ENCODE measurements around the gene ALDH5A1.

Gene ALDH5A1

GRCh38 chr6:24545183-24545582 lies 50.4 kb downstream of the ALDH5A1 start:
- Histone ChIP-seq H3K79me1 (ENCODE audit: low read length) (no peaks in the 10 kb centered on the region), H3K4ac (ENCODE audit: low read depth, low read length) (no peak overlapping the region), H3K4me2 (ENCODE audit: low read length) (no peak overlapping the region), H2BK15ac (replicated peaks; ENCODE audit: low read depth) (no peak overlapping the region), H3K23ac (ENCODE audit: low read length) (no peak overlapping the region), H3K4me3 (ENCODE audit: low read length) (no peak overlapping the region), H2AK5ac (ENCODE audit: low read length) (no peak overlapping the region), H3K36me3 (ENCODE audit: control insufficient read depth, insufficient read depth, low read length) (no peaks in the 10 kb centered on the region), H3K56ac (ENCODE audit: low read length) (no peak overlapping the region), H3K9ac (ENCODE audit: low read length) (no peak overlapping the region), H2BK120ac (ENCODE audit: low read depth, low read length) (no peak overlapping the region), H2BK5ac (ENCODE audit: low read length) (no peak overlapping the region), H3K4me1 (ENCODE audit: control insufficient read depth, low read depth, low read length) (no peaks in the 10 kb centered on the region), H3K27ac (ENCODE audit: low read depth, low read length) (no peak overlapping the region), H3K27me3 (ENCODE audit: insufficient read depth, low read length, poor library complexity) (no peaks in the 10 kb centered on the region), H3K79me2 (ENCODE audit: control insufficient read depth, insufficient read depth, low read length) (no peaks in the 10 kb centered on the region), H4K8ac (ENCODE audit: low read depth, low read length) (no peak overlapping the region), H3K18ac (ENCODE audit: low read length) (no peak overlapping the region), H4K5ac (ENCODE audit: low read length) (no peak overlapping the region)
- DNase-seq = no peak
- no CpG with 5 or more reads among the region's 3 CpGs for WGBS (ENCODE audit: extremely low coverage, insufficient coverage, low lambda C conversion rate)

DNA sequence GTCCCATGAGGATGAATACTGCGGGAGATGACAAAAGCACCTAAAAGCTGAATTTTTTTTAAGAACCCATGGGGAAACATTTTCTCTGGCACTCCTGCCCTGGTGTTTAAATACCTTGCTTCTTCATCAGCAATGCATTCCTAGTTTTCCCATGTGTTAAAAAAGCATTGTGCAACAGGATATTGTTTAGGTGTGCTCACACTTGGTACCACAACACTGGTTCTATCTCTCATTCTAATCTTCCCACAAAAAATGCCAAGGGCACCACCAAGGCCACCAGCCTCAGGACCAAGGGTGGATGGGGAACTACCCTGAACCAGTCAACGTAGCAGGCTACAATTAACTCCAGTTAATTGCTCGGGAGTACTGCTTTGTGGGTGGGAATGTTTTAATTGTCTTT lies 50.9 kb downstream of the ALDH5A1 start:
- no peak overlapping the region for H3K4me2 ChIP-seq (ENCODE audit: low read length)
- no peak overlapping the region for H3K18ac ChIP-seq (ENCODE audit: low read length)
- no peak overlapping the region for H3K9ac ChIP-seq (ENCODE audit: low read length)
- H3K36me3 ChIP-seq (ENCODE audit: control insufficient read depth, insufficient read depth, low read length) = no peaks in the 10 kb centered on the region
- H3K79me2 ChIP-seq (ENCODE audit: control insufficient read depth, insufficient read depth, low read length) = no peaks in the 10 kb centered on the region
- no peaks in the 10 kb centered on the region for H3K79me1 ChIP-seq (ENCODE audit: low read length)
- H3K4me3 ChIP-seq (ENCODE audit: low read length) = no peak overlapping the region
- no peak overlapping the region for H3K23ac ChIP-seq (ENCODE audit: low read length)
- no peaks in the 10 kb centered on the region for H3K4me1 ChIP-seq (ENCODE audit: control insufficient read depth, low read depth, low read length)
- H3K27ac ChIP-seq (ENCODE audit: low read depth, low read length) = no peak overlapping the region
- H3K27me3 ChIP-seq (ENCODE audit: insufficient read depth, low read length, poor library complexity) = no peaks in the 10 kb centered on the region
- H2BK5ac ChIP-seq (ENCODE audit: low read length) = no peak overlapping the region
- no peak overlapping the region for H2BK15ac ChIP-seq (replicated peaks; ENCODE audit: low read depth)
- H4K8ac ChIP-seq (ENCODE audit: low read depth, low read length) = no peak overlapping the region
- no peak overlapping the region for H3K56ac ChIP-seq (ENCODE audit: low read length)
- H4K5ac ChIP-seq (ENCODE audit: low read length) = no peak overlapping the region
- no CpG with 5 or more reads among the region's 3 CpGs for WGBS (ENCODE audit: extremely low coverage, insufficient coverage, low lambda C conversion rate)
- H2BK120ac ChIP-seq (ENCODE audit: low read depth, low read length) = no peak overlapping the region
- DNase-seq = no peak
- H3K4ac ChIP-seq (ENCODE audit: low read depth, low read length) = no peak overlapping the region
- no peak overlapping the region for H2AK5ac ChIP-seq (ENCODE audit: low read length)

- H3K4me2 ChIP-seq (ENCODE audit: low read length) = no peak overlapping the region
- WGBS (ENCODE audit: extremely low coverage, insufficient coverage, low lambda C conversion rate) = no CpG with 5 or more reads among the region's 7 CpGs
Observed at GRCh38 chr6:24546439-24546838, 51.7 kb downstream of the ALDH5A1 start.

GRCh38 chr6:24547243-24547642 lies 52.5 kb downstream of the ALDH5A1 start:
- no peak overlapping the region for H2AK5ac ChIP-seq (ENCODE audit: low read length)
- H3K9ac ChIP-seq (ENCODE audit: low read length) = no peak overlapping the region
- H3K56ac ChIP-seq (ENCODE audit: low read length) = no peak overlapping the region
- H3K18ac ChIP-seq (ENCODE audit: low read length) = no peak overlapping the region
- H3K36me3 ChIP-seq (ENCODE audit: control insufficient read depth, insufficient read depth, low read length) = no peaks in the 10 kb centered on the region
- no peak overlapping the region for H2BK5ac ChIP-seq (ENCODE audit: low read length)
- peak; percentile 63 for DNase-seq
- no peaks in the 10 kb centered on the region for H3K79me1 ChIP-seq (ENCODE audit: low read length)
- H3K79me2 ChIP-seq (ENCODE audit: control insufficient read depth, insufficient read depth, low read length) = no peaks in the 10 kb centered on the region
- no CpG with 5 or more reads among the region's 12 CpGs for WGBS (ENCODE audit: extremely low coverage, insufficient coverage, low lambda C conversion rate)
- no peak overlapping the region for H4K5ac ChIP-seq (ENCODE audit: low read length)
- no peak overlapping the region for H3K27ac ChIP-seq (ENCODE audit: low read depth, low read length)
- no peak overlapping the region for H3K4ac ChIP-seq (ENCODE audit: low read depth, low read length)
- no peaks in the 10 kb centered on the region for H3K27me3 ChIP-seq (ENCODE audit: insufficient read depth, low read length, poor library complexity)
- H3K4me1 ChIP-seq (ENCODE audit: control insufficient read depth, low read depth, low read length) = no peaks in the 10 kb centered on the region
- no peak overlapping the region for H3K23ac ChIP-seq (ENCODE audit: low read length)
- H3K4me3 ChIP-seq (ENCODE audit: low read length) = no peak overlapping the region
- no peak overlapping the region for H2BK120ac ChIP-seq (ENCODE audit: low read depth, low read length)
- no peak overlapping the region for H3K4me2 ChIP-seq (ENCODE audit: low read length)
- H2BK15ac ChIP-seq (replicated peaks; ENCODE audit: low read depth) = no peak overlapping the region
- no peak overlapping the region for H4K8ac ChIP-seq (ENCODE audit: low read depth, low read length)

More at GRCh38 chr6:24546439-24546838, 51.7 kb downstream of the ALDH5A1 start:
- H3K27me3 ChIP-seq (ENCODE audit: insufficient read depth, low read length, poor library complexity) = no peaks in the 10 kb centered on the region
- no peak overlapping the region for H2BK5ac ChIP-seq (ENCODE audit: low read length)
- H4K5ac ChIP-seq (ENCODE audit: low read length) = no peak overlapping the region
- no peak overlapping the region for H3K18ac ChIP-seq (ENCODE audit: low read length)
- no peak overlapping the region for H3K4me3 ChIP-seq (ENCODE audit: low read length)
- no peaks in the 10 kb centered on the region for H3K79me2 ChIP-seq (ENCODE audit: control insufficient read depth, insufficient read depth, low read length)
- no peaks in the 10 kb centered on the region for H3K79me1 ChIP-seq (ENCODE audit: low read length)
- H3K4me1 ChIP-seq (ENCODE audit: control insufficient read depth, low read depth, low read length) = no peaks in the 10 kb centered on the region
- H3K9ac ChIP-seq (ENCODE audit: low read length) = no peak overlapping the region
- H3K23ac ChIP-seq (ENCODE audit: low read length) = no peak overlapping the region
- H3K36me3 ChIP-seq (ENCODE audit: control insufficient read depth, insufficient read depth, low read length) = no peaks in the 10 kb centered on the region
- H3K4ac ChIP-seq (ENCODE audit: low read depth, low read length) = no peak overlapping the region
- no peak overlapping the region for H2BK120ac ChIP-seq (ENCODE audit: low read depth, low read length)
- no peak overlapping the region for H3K56ac ChIP-seq (ENCODE audit: low read length)
- no peak overlapping the region for H2AK5ac ChIP-seq (ENCODE audit: low read length)
- H4K8ac ChIP-seq (ENCODE audit: low read depth, low read length) = no peak overlapping the region
- DNase-seq = no peak
- no peak overlapping the region for H3K27ac ChIP-seq (ENCODE audit: low read depth, low read length)
- H2BK15ac ChIP-seq (replicated peaks; ENCODE audit: low read depth) = no peak overlapping the region

DNA sequence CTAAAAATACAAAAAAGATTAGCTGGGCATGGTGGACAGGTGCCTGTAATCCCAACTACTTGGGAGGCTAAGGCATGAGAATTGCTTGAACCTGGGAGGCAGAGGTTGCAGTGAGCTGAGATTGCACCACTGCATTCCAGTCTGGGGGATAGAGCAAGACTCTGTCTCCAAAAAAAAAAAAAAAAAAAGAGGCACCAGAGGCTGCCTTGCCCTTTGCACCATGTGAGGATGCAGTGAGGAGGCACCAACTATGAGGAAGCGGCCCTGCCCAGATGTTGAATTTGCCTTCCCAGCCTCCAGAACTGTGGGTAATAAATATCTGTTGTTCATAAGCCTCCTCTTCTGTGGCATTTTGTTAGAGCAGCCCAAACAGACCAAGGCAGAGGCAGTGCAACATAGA lies 54.4 kb downstream of the ALDH5A1 start:
- no CpG with 5 or more reads among the region's 1 CpG for WGBS (ENCODE audit: extremely low coverage, insufficient coverage, low lambda C conversion rate)
- Histone ChIP-seq H3K4ac (ENCODE audit: low read depth, low read length) (no peak overlapping the region), H2BK5ac (ENCODE audit: low read length) (no peak overlapping the region), H3K79me1 (ENCODE audit: low read length) (no peaks in the 10 kb centered on the region), H3K27ac (ENCODE audit: low read depth, low read length) (no peak overlapping the region), H3K23ac (ENCODE audit: low read length) (no peak overlapping the region), H3K18ac (ENCODE audit: low read length) (no peak overlapping the region), H4K5ac (ENCODE audit: low read length) (no peak overlapping the region), H3K79me2 (ENCODE audit: control insufficient read depth, insufficient read depth, low read length) (no peaks in the 10 kb centered on the region), H3K36me3 (ENCODE audit: control insufficient read depth, insufficient read depth, low read length) (no peaks in the 10 kb centered on the region), H2BK15ac (replicated peaks; ENCODE audit: low read depth) (no peak overlapping the region), H3K27me3 (ENCODE audit: insufficient read depth, low read length, poor library complexity) (no peaks in the 10 kb centered on the region), H3K4me1 (ENCODE audit: control insufficient read depth, low read depth, low read length) (no peaks in the 10 kb centered on the region), H3K4me2 (ENCODE audit: low read length) (no peak overlapping the region), H3K9ac (ENCODE audit: low read length) (no peak overlapping the region), H2AK5ac (ENCODE audit: low read length) (no peak overlapping the region), H4K8ac (ENCODE audit: low read depth, low read length) (no peak overlapping the region), H3K4me3 (ENCODE audit: low read length) (no peak overlapping the region), H3K56ac (ENCODE audit: low read length) (no peak overlapping the region), H2BK120ac (ENCODE audit: low read depth, low read length) (no peak overlapping the region)
- DNase-seq = no peak

DNA sequence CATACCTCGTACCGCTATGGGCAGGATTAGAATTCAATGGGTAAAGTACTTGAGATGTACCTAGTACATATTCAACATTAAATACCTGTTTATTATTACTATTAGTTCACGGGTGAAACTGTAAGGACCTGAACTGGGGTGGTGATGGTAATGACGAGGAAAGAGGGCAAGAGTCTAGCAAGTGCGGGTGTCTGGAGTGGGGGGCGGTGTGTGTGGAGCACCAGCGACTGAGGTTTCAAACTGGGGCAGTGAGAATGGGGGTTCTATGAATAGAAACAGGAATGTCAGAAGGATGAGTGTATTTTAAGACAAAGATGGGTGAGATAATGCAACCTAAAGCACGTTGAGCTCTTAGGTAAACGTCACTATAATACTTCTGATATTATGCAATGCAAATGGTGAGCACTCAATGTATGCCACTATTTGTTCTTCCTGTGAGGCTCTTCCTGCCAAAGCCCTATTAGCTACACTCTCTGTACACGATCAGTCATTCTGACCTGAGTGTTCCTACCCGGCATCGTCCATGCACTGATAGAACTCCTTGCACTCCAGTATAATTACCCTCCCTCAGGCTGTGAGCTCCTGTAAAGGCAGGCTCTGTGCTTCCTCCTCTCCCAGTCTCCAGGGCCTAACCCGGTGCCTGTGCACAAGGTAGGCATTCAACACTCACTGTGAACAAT lies 55.0 kb downstream of the ALDH5A1 start:
- no peaks in the 10 kb centered on the region for H3K79me2 ChIP-seq (ENCODE audit: control insufficient read depth, insufficient read depth, low read length)
- H3K4ac ChIP-seq (ENCODE audit: low read depth, low read length) = no peak overlapping the region
- H3K4me2 ChIP-seq (ENCODE audit: low read length) = no peak overlapping the region
- H4K8ac ChIP-seq (ENCODE audit: low read depth, low read length) = no peak overlapping the region
- no peaks in the 10 kb centered on the region for H3K79me1 ChIP-seq (ENCODE audit: low read length)
- no peak overlapping the region for H2BK5ac ChIP-seq (ENCODE audit: low read length)
- H2BK120ac ChIP-seq (ENCODE audit: low read depth, low read length) = no peak overlapping the region
- no peaks in the 10 kb centered on the region for H3K36me3 ChIP-seq (ENCODE audit: control insufficient read depth, insufficient read depth, low read length)
- no peak overlapping the region for H3K27ac ChIP-seq (ENCODE audit: low read depth, low read length)
- no peak overlapping the region for H2AK5ac ChIP-seq (ENCODE audit: low read length)
- H3K4me1 ChIP-seq (ENCODE audit: control insufficient read depth, low read depth, low read length) = no peaks in the 10 kb centered on the region
- no peak for DNase-seq
- no peak overlapping the region for H3K18ac ChIP-seq (ENCODE audit: low read length)
- no peak overlapping the region for H3K23ac ChIP-seq (ENCODE audit: low read length)
- no peak overlapping the region for H3K4me3 ChIP-seq (ENCODE audit: low read length)
- H2BK15ac ChIP-seq (replicated peaks; ENCODE audit: low read depth) = no peak overlapping the region
- no peak overlapping the region for H3K56ac ChIP-seq (ENCODE audit: low read length)
- WGBS (ENCODE audit: extremely low coverage, insufficient coverage, low lambda C conversion rate) = no CpG with 5 or more reads among the region's 13 CpGs
- no peak overlapping the region for H3K9ac ChIP-seq (ENCODE audit: low read length)
- H4K5ac ChIP-seq (ENCODE audit: low read length) = no peak overlapping the region
- H3K27me3 ChIP-seq (ENCODE audit: insufficient read depth, low read length, poor library complexity) = no peaks in the 10 kb centered on the region

All from mesendoderm (in vitro differentiated cells).